Measurements from ENCODE around the gene TSHZ1.

- TF ChIP-seq CTCF (conservative IDR thresholded peaks at IDR 0.05; ENCODE audit: low read depth, low read length) (no peak), EZH2 (IDR thresholded peaks at IDR 0.05; ENCODE audit: low read length, unreplicated experiment) (no peak)
Measured at GRCh38 chr18:75279381-75279780, 68.8 kb downstream of the TSHZ1 start.

All from PC-3 (cell line).